Activated naive CD8-positive, alpha-beta T cell treated with anti-CD3 and anti-CD28 coated beads, Interleukin-2, amount 10 ng/mL, durations not matched to agents 7 days and 5 days (primary cell): Measurements from ENCODE around the gene DOCK1. TPM values are rescaled to one million over a fixed set of nuclear protein-coding genes. Genes with fewer than 3 reads are reported as not detected.

Experiments
- ATAC-seq: fragments of 150-1000 bp; cut with Tn5 transposase; one replicate; pipeline ENCODE4 v1.10.0; 2021; ENCODE audit warnings: low read depth, moderate library complexity
- POLR2A ChIA-PET: fragments of 350-600 bp; sonication (Branson Sonifier 250); formaldehyde crosslinking; loops from one replicate; lab custom pipeline; 2021; ENCODE audit warnings: antibody characterized with exemption; lab: Charles Lee
- DNase-seq: peaks from one replicate; pipeline ENCODE4 v3.0.0; 2021
- H3K27ac Mint-ChIP-seq: one replicate; pipeline ENCODE4 v1.8.0; 2022; ENCODE audit warnings: mild to moderate bottlenecking, mixed read lengths
- H3K27me3 Mint-ChIP-seq: one replicate; pipeline ENCODE4 v1.8.0; 2022; ENCODE audit warnings: mild to moderate bottlenecking, moderate library complexity, mixed read lengths
- H3K36me3 Mint-ChIP-seq: one replicate; pipeline ENCODE4 v1.8.0; 2021; ENCODE audit warnings: mild to moderate bottlenecking, mixed read lengths
- H3K4me1 Mint-ChIP-seq: one replicate; pipeline ENCODE4 v1.8.0; 2021; ENCODE audit warnings: mixed read lengths
- H3K4me3 Mint-ChIP-seq: one replicate; pipeline ENCODE4 v1.8.0; 2022; ENCODE audit warnings: mild to moderate bottlenecking, moderate library complexity, mixed read lengths
- H3K9me3 Mint-ChIP-seq: one replicate; pipeline ENCODE4 v1.8.0; 2021; ENCODE audit warnings: mixed read lengths
- total RNA-seq, 2 experiments: library from RNA; stranded (reverse); gene quantifications; one replicate each; pipeline ENCODE4 v1.2.3, GENCODE V29; 2021

The DOCK1 gene
- total RNA-seq, 2 experiments from 2014 or later: 0.06 to 0.14 TPM

- H3K27ac Mint-ChIP-seq: no peak overlapping the region
- H3K27me3 Mint-ChIP-seq: peaks cover 2% of the 10 kb centered on the region
- POLR2A ChIA-PET: no interaction called here
- H3K9me3 Mint-ChIP-seq: no peaks in the 10 kb centered on the region
- ATAC-seq (no peak), DNase-seq (no peak)
- H3K4me1 Mint-ChIP-seq: no peaks in the 10 kb centered on the region
- no peaks in the 10 kb centered on the region for H3K36me3 Mint-ChIP-seq
- H3K4me3 Mint-ChIP-seq: no peak overlapping the region
Measured at GRCh38 chr10:127500127-127500526, 594.9 kb downstream of the DOCK1 start.

Other genes with a start within 250 kb of the DOCK1 start
- gene C10orf90, start 234.7 kb upstream of the DOCK1 start, total RNA-seq: not detected